ENCODE results near the gene RALGAPA2.

The RALGAPA2 gene

DNA sequence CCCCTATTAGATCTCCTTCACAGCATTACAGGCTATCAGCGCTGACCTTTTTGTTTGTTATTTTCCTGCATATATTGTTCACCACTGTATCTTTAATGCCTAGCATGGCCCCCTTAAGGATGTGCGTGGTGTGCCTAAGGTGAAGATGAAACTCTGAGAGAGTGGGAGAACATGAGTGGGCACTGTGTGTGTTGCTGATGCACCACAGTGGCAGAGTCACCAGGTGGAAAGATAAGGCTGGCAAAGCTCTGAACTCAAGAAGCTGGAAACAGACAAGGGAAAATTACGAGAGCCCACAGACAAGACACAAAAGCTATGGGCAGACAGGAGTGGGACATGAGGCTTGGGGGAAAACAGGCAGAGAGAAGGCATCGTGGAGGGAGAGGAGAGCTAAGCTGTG lies 184.8 kb downstream of the RALGAPA2 start:
- no peak for TF ChIP-seq SPI1 (IDR thresholded peaks at IDR 0.05; ENCODE audit: borderline replicate concordance, low read depth)
- TF ChIP-seq GABPA (IDR thresholded peaks at IDR 0.05; ENCODE audit: low read depth) = no peak
- no peak for TF ChIP-seq POLR2AphosphoS5 (IDR thresholded peaks at IDR 0.05; ENCODE audit: low read depth)
- TF ChIP-seq, protein P1, sequence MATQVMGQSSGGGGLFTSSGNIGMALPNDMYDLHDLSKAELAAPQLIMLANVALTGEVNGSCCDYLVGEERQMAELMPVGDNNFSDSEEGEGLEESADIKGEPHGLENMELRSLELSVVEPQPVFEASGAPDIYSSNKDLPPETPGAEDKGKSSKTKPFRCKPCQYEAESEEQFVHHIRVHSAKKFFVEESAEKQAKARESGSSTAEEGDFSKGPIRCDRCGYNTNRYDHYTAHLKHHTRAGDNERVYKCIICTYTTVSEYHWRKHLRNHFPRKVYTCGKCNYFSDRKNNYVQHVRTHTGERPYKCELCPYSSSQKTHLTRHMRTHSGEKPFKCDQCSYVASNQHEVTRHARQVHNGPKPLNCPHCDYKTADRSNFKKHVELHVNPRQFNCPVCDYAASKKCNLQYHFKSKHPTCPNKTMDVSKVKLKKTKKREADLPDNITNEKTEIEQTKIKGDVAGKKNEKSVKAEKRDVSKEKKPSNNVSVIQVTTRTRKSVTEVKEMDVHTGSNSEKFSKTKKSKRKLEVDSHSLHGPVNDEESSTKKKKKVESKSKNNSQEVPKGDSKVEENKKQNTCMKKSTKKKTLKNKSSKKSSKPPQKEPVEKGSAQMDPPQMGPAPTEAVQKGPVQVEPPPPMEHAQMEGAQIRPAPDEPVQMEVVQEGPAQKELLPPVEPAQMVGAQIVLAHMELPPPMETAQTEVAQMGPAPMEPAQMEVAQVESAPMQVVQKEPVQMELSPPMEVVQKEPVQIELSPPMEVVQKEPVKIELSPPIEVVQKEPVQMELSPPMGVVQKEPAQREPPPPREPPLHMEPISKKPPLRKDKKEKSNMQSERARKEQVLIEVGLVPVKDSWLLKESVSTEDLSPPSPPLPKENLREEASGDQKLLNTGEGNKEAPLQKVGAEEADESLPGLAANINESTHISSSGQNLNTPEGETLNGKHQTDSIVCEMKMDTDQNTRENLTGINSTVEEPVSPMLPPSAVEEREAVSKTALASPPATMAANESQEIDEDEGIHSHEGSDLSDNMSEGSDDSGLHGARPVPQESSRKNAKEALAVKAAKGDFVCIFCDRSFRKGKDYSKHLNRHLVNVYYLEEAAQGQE (IDR thresholded peaks at IDR 0.05; ENCODE audit: insufficient replicate concordance, low read depth) = no peak
- TF ChIP-seq, protein P2, sequence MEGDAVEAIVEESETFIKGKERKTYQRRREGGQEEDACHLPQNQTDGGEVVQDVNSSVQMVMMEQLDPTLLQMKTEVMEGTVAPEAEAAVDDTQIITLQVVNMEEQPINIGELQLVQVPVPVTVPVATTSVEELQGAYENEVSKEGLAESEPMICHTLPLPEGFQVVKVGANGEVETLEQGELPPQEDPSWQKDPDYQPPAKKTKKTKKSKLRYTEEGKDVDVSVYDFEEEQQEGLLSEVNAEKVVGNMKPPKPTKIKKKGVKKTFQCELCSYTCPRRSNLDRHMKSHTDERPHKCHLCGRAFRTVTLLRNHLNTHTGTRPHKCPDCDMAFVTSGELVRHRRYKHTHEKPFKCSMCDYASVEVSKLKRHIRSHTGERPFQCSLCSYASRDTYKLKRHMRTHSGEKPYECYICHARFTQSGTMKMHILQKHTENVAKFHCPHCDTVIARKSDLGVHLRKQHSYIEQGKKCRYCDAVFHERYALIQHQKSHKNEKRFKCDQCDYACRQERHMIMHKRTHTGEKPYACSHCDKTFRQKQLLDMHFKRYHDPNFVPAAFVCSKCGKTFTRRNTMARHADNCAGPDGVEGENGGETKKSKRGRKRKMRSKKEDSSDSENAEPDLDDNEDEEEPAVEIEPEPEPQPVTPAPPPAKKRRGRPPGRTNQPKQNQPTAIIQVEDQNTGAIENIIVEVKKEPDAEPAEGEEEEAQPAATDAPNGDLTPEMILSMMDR (IDR thresholded peaks at IDR 0.05; ENCODE audit: insufficient read depth, low read length) = no peak
- no peak overlapping the region for H3K27ac ChIP-seq (replicated peaks)
- DNase-seq (ENCODE audit: low read depth in 1 of 2, low spot score in 1 of 2) = no peak

DNA sequence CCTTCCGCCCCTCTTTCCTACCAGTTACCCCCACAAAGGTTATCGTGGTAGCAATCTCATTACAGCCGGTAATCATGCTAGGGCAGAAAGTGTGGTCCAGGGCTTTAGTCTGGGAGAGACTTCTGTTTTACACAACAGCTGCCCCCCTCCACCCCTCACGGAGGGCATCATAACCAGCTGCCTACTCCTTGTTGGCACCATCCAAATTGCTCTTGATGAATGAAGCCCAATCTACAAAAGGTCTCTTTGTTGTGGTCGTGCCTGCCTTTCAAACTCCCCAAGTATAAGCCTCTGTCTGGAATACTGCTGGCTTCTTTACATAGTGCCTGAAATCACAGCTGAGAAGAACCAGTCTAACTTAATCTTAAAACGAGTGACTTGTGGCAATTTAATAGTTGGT lies 186.7 kb downstream of the RALGAPA2 start:
- Histone ChIP-seq H3K27ac (replicated peaks) (no peak overlapping the region), H3K27me3 (ENCODE audit: insufficient read depth, poor library complexity, severe bottlenecking) (no peaks in the 10 kb centered on the region), H3K4me3 (replicated peaks; ENCODE audit: insufficient read depth, low read length) (no peak overlapping the region)
- DNase-seq (ENCODE audit: low read depth in 1 of 2, low spot score in 1 of 2) = no peak
- TF ChIP-seq, protein P2 (IDR thresholded peaks at IDR 0.05; ENCODE audit: insufficient read depth, low read length) = no peak
- TF ChIP-seq, protein P1 (IDR thresholded peaks at IDR 0.05; ENCODE audit: insufficient replicate concordance, low read depth) = no peak
- TF ChIP-seq SPI1 (IDR thresholded peaks at IDR 0.05; ENCODE audit: borderline replicate concordance, low read depth) (no peak), GABPA (IDR thresholded peaks at IDR 0.05; ENCODE audit: low read depth) (no peak), POLR2AphosphoS5 (IDR thresholded peaks at IDR 0.05; ENCODE audit: low read depth) (no peak)

More for the DNA sequence above, 184.8 kb downstream of the RALGAPA2 start:
- no peak overlapping the region for H3K4me3 ChIP-seq (replicated peaks; ENCODE audit: insufficient read depth, low read length)
- no peaks in the 10 kb centered on the region for H3K27me3 ChIP-seq (ENCODE audit: insufficient read depth, poor library complexity, severe bottlenecking)

DNA sequence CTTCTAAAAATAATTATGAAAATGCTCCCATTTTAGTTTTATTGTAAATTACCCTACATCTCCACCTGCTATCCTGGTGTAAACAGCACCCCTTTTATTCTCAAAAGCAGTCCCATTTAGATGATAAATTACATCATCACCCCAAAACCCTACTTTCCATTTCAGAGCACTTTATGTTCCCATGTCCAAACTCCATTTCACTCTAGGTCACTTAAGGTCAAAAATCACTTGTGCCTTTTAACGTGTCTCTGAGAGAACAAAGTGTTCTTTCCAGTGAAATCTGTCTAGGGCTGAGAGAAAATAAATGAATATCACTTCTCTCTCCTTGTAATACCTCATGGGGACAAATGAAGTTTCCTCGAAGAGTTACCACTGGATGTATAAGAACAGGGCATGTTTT lies 187.2 kb downstream of the RALGAPA2 start:
- no peak for DNase-seq (ENCODE audit: low read depth in 1 of 2, low spot score in 1 of 2)
- TF ChIP-seq, protein P1 (IDR thresholded peaks at IDR 0.05; ENCODE audit: insufficient replicate concordance, low read depth) = no peak
- TF ChIP-seq POLR2AphosphoS5 (IDR thresholded peaks at IDR 0.05; ENCODE audit: low read depth) (no peak), SPI1 (IDR thresholded peaks at IDR 0.05; ENCODE audit: borderline replicate concordance, low read depth) (no peak), GABPA (IDR thresholded peaks at IDR 0.05; ENCODE audit: low read depth) (no peak)
- TF ChIP-seq, protein P2 (IDR thresholded peaks at IDR 0.05; ENCODE audit: insufficient read depth, low read length) = no peak
- Histone ChIP-seq H3K27ac (replicated peaks) (no peak overlapping the region), H3K27me3 (ENCODE audit: insufficient read depth, poor library complexity, severe bottlenecking) (no peaks in the 10 kb centered on the region), H3K4me3 (replicated peaks; ENCODE audit: insufficient read depth, low read length) (no peak overlapping the region)

All from HL-60 (cell line).